Neuronal stem cell (in vitro differentiated cells): ENCODE results near the gene NCR3LG1.

ENCODE experiments used
- DNase-seq: peaks from one replicate; pipeline ENCODE4 v3.0.0-alpha.2; 2013; ENCODE audit warnings: low spot score
- H2AFZ ChIP-seq: one replicate; pipeline ENCODE4 v1.6.1; 2013; ENCODE audit warnings: mild to moderate bottlenecking, low read length, inconsistent platforms
- H2AK5ac ChIP-seq: 2 replicates; pipeline ENCODE4 v1.6.1; 2013; ENCODE audit warnings: low read depth, mild to moderate bottlenecking, inconsistent platforms, low read length, moderate library complexity, mixed read lengths
- H2BK120ac ChIP-seq: 2 replicates; pipeline ENCODE4 v1.6.1; 2013; ENCODE audit warnings: low read depth, mild to moderate bottlenecking, inconsistent platforms, low read length, moderate library complexity, mixed read lengths
- H2BK12ac ChIP-seq: one replicate; pipeline ENCODE4 v1.6.1; 2013; ENCODE audit warnings: low read length, inconsistent platforms
- H2BK15ac ChIP-seq: 2 replicates; pipeline ENCODE4 v1.6.1; 2013; ENCODE audit warnings: mild to moderate bottlenecking, low read length, inconsistent platforms, mixed read lengths
- H2BK5ac ChIP-seq: one replicate; pipeline ENCODE4 v1.6.1; 2013; ENCODE audit warnings: inconsistent platforms, mild to moderate bottlenecking, low read length, moderate library complexity
- H3K14ac ChIP-seq: one replicate; pipeline ENCODE4 v1.6.1; 2013; ENCODE audit warnings: low read length, inconsistent platforms
- H3K18ac ChIP-seq: 2 replicates; pipeline ENCODE4 v1.6.1; 2013; ENCODE audit warnings: low read length, inconsistent platforms
- H3K23ac ChIP-seq: 2 replicates; pipeline ENCODE4 v1.6.1; 2013; ENCODE audit warnings: low read depth, mild to moderate bottlenecking, mixed read lengths, low read length, inconsistent platforms; ENCODE audit not compliant: poor library complexity
- H3K27ac ChIP-seq: replicated peaks from 3 replicates; pipeline ENCODE4 v1.5.1; 2013; ENCODE audit warnings: low read length, inconsistent platforms
- H3K27me3 ChIP-seq, 3 experiments: 2 replicates each; pipeline ENCODE4 v1.6.1; 2013; ENCODE audit warnings: low read length in 3 of 3, mild to moderate bottlenecking in 2 of 3, inconsistent platforms in 1 of 3, low read depth in 1 of 3, mixed read lengths in 1 of 3, moderate library complexity in 1 of 3; ENCODE audit not compliant: control insufficient read depth in 3 of 3, insufficient read depth in 3 of 3
- H3K36me3 ChIP-seq, 2 donors: replicated peaks in 1 of 2; 2 replicates each; pipeline ENCODE4 v1.6.1; 2013; ENCODE audit warnings: low read length in 2 of 2; ENCODE audit not compliant: control insufficient read depth in 2 of 2, insufficient read depth in 2 of 2
- H3K4ac ChIP-seq: 2 replicates; pipeline ENCODE4 v1.6.1; 2013; ENCODE audit warnings: inconsistent platforms, mild to moderate bottlenecking, low read length, moderate library complexity
- H3K4me1 ChIP-seq, 2 donors: 1 replicate in 1 of 2; 2 replicates in 1 of 2; pipeline ENCODE4 v1.6.1; 2013; ENCODE audit warnings: low read length in 2 of 2, low read depth in 1 of 2; ENCODE audit not compliant: control insufficient read depth in 2 of 2, insufficient read depth in 1 of 2
- H3K4me2 ChIP-seq: one replicate; pipeline ENCODE4 v1.6.1; 2013; ENCODE audit warnings: mild to moderate bottlenecking, low read length, inconsistent platforms; ENCODE audit not compliant: insufficient read depth, poor library complexity, severe bottlenecking
- H3K4me3 ChIP-seq, 2 donors: 2 replicates each; pipeline ENCODE4 v1.5.1; 2013; ENCODE audit warnings: low read length in 2 of 2, mild to moderate bottlenecking in 2 of 2, inconsistent platforms in 1 of 2, moderate library complexity in 1 of 2
- H3K79me1 ChIP-seq: one replicate; pipeline ENCODE4 v1.6.1; 2013; ENCODE audit warnings: low read depth, mild to moderate bottlenecking, inconsistent platforms, low read length, moderate library complexity
- H3K9ac ChIP-seq: one replicate; pipeline ENCODE4 v1.6.1; 2013; ENCODE audit warnings: mild to moderate bottlenecking, low read depth, low read length, inconsistent platforms; ENCODE audit not compliant: poor library complexity
- H3K9me3 ChIP-seq, 2 donors: replicated peaks in 1 of 2; 2 replicates each; pipeline versions ENCODE3 to v1.6.1; 2013; ENCODE audit warnings: low read length in 2 of 2, mild to moderate bottlenecking in 2 of 2, inconsistent platforms in 1 of 2, low read depth in 1 of 2, mixed read lengths in 1 of 2, moderate library complexity in 1 of 2; ENCODE audit not compliant: control insufficient read depth in 2 of 2, insufficient read depth in 1 of 2
- H4K8ac ChIP-seq: one replicate; pipeline ENCODE4 v1.6.1; 2013; ENCODE audit warnings: low read depth, mild to moderate bottlenecking, inconsistent platforms, low read length, moderate library complexity
- H4K91ac ChIP-seq: one replicate; pipeline ENCODE4 v1.6.1; 2013; ENCODE audit warnings: low read length, low read depth, mild to moderate bottlenecking, inconsistent platforms; ENCODE audit not compliant: poor library complexity
- WGBS, 2 donors: extraction: QIAGEN DNeasy Blood & Tissue Kit; methylation state at CpG; one replicate each; pipeline ENCODE4 v1.1.7; 2013; ENCODE audit warnings: missing lambda C conversion rate in 2 of 2, mixed read lengths in 1 of 2; ENCODE audit not compliant: insufficient read length in 2 of 2, insufficient replicate concordance in 1 of 2; ENCODE audit errors: extremely low coverage in 2 of 2; 5-methylcytosine and 5-hydroxymethylcytosine counted together

NCR3LG1 gene

GRCh38 chr11:17387811-17388210 is 36.2 kb downstream of the NCR3LG1 start:
- H2BK15ac ChIP-seq = peak overlapping the region; percentile 2
- peaks cover 0 to 37% (median 5%) of the 10 kb centered on the region in 3 experiments for H3K27me3 ChIP-seq
- H3K79me1 ChIP-seq = no peaks in the 10 kb centered on the region
- peak overlapping the region; percentile 90 for H3K23ac ChIP-seq
- no peak overlapping the region for H3K14ac ChIP-seq
- DNase-seq = no peak
- no peak overlapping the region for H4K91ac ChIP-seq
- H3K27ac ChIP-seq = no peak overlapping the region
- no peak overlapping the region for H4K8ac ChIP-seq
- H2AK5ac ChIP-seq = peak overlapping the region; percentile 66
- no peak overlapping the region for H3K4me2 ChIP-seq
- H2BK5ac ChIP-seq = peak overlapping the region; percentile 20
- WGBS, 2 donors = no CpG with 5 or more reads among the region's 20 CpGs
- H3K4me1 ChIP-seq = peaks cover 2 to 5% of the 10 kb centered on the region in 2 donors
- H3K4ac ChIP-seq = no peak overlapping the region
- H2BK12ac ChIP-seq = peak overlapping the region; percentile 87
- no peak overlapping the region for H3K9ac ChIP-seq
- H3K9me3 ChIP-seq = peaks cover 5 to 8% of the 10 kb centered on the region in 2 donors
- H3K36me3 ChIP-seq = no peaks in the 10 kb centered on the region
- H3K18ac ChIP-seq = peak overlapping the region; percentile 76
- no peak overlapping the region for H2AFZ ChIP-seq
- H2BK120ac ChIP-seq = no peak overlapping the region
- H3K4me3 ChIP-seq = no peak overlapping the region

GRCh38 chr11:17388609-17389210 is 37.1 kb downstream of the NCR3LG1 start, which contains the start of gene KCNJ11:
KCNJ11 (minus strand) TSS chr11:17388659; CDS start chr11:17388091, 568 bp downstream.
- Histone ChIP-seq H2BK5ac (peak within 1 kb of the TSS; percentile 20), H3K4ac (no peak within 1 kb of the TSS), H2AFZ (peak within 1 kb of the TSS; percentile 100), H3K23ac (peak within 1 kb of the TSS; percentile 90), H3K18ac (peak within 1 kb of the TSS; percentile 94), H3K36me3 (no peaks in the 10 kb centered on the region), H3K4me3 (peak within 1 kb of the TSS; percentile 54 to 83), H2BK120ac (peak within 1 kb of the TSS; percentile 26), H3K4me2 (peak within 1 kb of the TSS; percentile 86), H4K91ac (no peak within 1 kb of the TSS), H3K14ac (no peak within 1 kb of the TSS), H3K9ac (peak within 1 kb of the TSS; percentile 88), H4K8ac (no peak within 1 kb of the TSS), H3K27me3 (peaks cover 0 to 43% (median 5%) of the 10 kb centered on the region in 3 experiments), H3K27ac (peak within 1 kb of the TSS; percentile 57), H2BK12ac (peak within 1 kb of the TSS; percentile 87), H3K79me1 (no peaks in the 10 kb centered on the region), H3K4me1 (peaks cover 2 to 5% of the 10 kb centered on the region in 2 donors), H3K9me3 (peaks cover 5 to 8% of the 10 kb centered on the region in 2 donors), H2BK15ac (peak within 1 kb of the TSS; percentile 77), H2AK5ac (peak within 1 kb of the TSS; percentile 66)
- DNase-seq = no peak
- no CpG with 5 or more reads among the region's 53 CpGs for WGBS, 2 donors

DNA sequence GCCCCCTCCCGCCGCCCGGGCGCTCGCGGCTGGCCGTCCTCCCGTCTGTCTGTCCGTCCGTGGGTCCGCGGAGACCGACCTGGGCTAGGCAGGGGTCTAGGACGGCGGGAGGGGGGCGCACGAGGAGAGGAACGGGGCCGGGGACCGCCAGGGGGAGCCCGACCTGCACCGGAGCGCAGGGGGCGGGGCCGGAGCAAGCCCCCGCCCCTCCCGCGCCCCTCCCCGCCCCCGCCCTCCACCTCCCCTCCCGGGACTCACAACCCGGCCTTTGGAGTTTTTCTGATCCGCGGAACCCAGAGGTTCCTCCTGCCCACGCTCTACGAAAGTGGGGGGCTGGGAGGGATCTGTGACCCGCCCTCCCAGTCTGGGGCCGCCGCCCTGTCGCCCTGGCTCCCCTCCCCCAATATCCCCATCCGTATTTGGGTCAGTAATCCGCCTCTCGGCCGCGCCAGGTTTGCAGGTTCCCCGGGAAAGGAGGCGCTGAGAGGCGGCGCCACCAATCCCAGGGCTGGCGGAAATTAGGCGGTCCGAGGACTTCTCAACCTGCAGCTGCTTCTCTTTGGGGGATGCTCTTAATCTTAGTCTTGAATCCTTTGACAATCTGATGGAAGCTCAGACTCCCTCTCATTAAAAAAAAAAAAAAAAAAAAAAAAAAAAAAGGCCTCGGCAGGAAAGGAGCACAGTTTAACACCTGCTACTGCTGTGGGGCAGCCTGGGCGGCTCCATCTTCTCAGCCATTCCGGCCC is 37.8 kb downstream of the NCR3LG1 start:
- Histone ChIP-seq H2BK5ac (no peak overlapping the region), H3K4me3 (peak overlapping the region; percentile 54 to 83), H3K4me2 (peak overlapping the region; percentile 86)

More for the DNA sequence above, 37.8 kb downstream of the NCR3LG1 start:
- Histone ChIP-seq H2BK120ac (peak overlapping the region; percentile 26), H3K9me3 (peaks cover 5 to 8% of the 10 kb centered on the region in 2 donors), H3K4me1 (peaks cover 2 to 5% of the 10 kb centered on the region in 2 donors), H3K27me3 (peaks cover 0 to 48% (median 5%) of the 10 kb centered on the region in 3 experiments), H3K23ac (no peak overlapping the region), H3K18ac (peak overlapping the region; percentile 94), H3K27ac (peak overlapping the region; percentile 57), H4K8ac (no peak overlapping the region), H2BK12ac (no peak overlapping the region), H3K4ac (no peak overlapping the region), H2AK5ac (no peak overlapping the region), H3K14ac (no peak overlapping the region), H3K36me3 (no peaks in the 10 kb centered on the region), H3K79me1 (no peaks in the 10 kb centered on the region), H3K9ac (peak overlapping the region; percentile 88), H2BK15ac (peak overlapping the region; percentile 77), H2AFZ (peak overlapping the region; percentile 100), H4K91ac (no peak overlapping the region)
- peak; percentile 77 for DNase-seq
- WGBS, 2 donors = no CpG with 5 or more reads among the region's 55 CpGs
